ENCODE results near the gene COL18A1. TPM values are rescaled to one million over a fixed set of nuclear protein-coding genes. Genes with fewer than 3 reads are reported as not detected.
A peak's percentile ranks its signal among the peaks of the same experiment; 100 is the strongest.

The COL18A1 gene
- total RNA-seq, 1 donor from 2014 or later: 61.1 TPM

GRCh38 chr21:45405819-45406762 is 1.1 kb downstream of the COL18A1 start:
- H3K27ac Mint-ChIP-seq (ENCODE audit: unreplicated experiment): peak overlapping the region; percentile 74
- H3K4me1 Mint-ChIP-seq (ENCODE audit: unreplicated experiment): peaks cover 18% of the 10 kb centered on the region
- peaks cover 8% of the 10 kb centered on the region for H3K27me3 Mint-ChIP-seq (ENCODE audit: unreplicated experiment)
- TF ChIP-seq CTCF (IDR thresholded peaks at IDR 0.05; ENCODE audit: unreplicated experiment): no peak
- H3K36me3 Mint-ChIP-seq (ENCODE audit: low read depth, unreplicated experiment): peaks cover 3% of the 10 kb centered on the region
- peak overlapping the region; percentile 82 for H3K4me3 Mint-ChIP-seq (ENCODE audit: unreplicated experiment)
- no peaks in the 10 kb centered on the region for H3K9me3 Mint-ChIP-seq (ENCODE audit: unreplicated experiment)
- DNase-seq (ENCODE audit: low spot score): peak; percentile 53

- peaks cover 3% of the 10 kb centered on the region for H3K36me3 Mint-ChIP-seq (ENCODE audit: low read depth, unreplicated experiment)
- H3K4me3 Mint-ChIP-seq (ENCODE audit: unreplicated experiment): peak overlapping the region; percentile 82
- peaks cover 10% of the 10 kb centered on the region for H3K27me3 Mint-ChIP-seq (ENCODE audit: unreplicated experiment)
Observed at GRCh38 chr21:45406801-45407628, 2.0 kb downstream of the COL18A1 start.

GRCh38 chr21:45407629-45408247 is 2.8 kb downstream of the COL18A1 start:
- DNase-seq (ENCODE audit: low spot score): no peak
- Mint-ChIP-seq H3K4me3 (ENCODE audit: unreplicated experiment) (no peak overlapping the region), H3K4me1 (ENCODE audit: unreplicated experiment) (peaks cover 19% of the 10 kb centered on the region), H3K9me3 (ENCODE audit: unreplicated experiment) (no peaks in the 10 kb centered on the region), H3K36me3 (ENCODE audit: low read depth, unreplicated experiment) (peaks cover 3% of the 10 kb centered on the region), H3K27me3 (ENCODE audit: unreplicated experiment) (peaks cover 11% of the 10 kb centered on the region), H3K27ac (ENCODE audit: unreplicated experiment) (no peak overlapping the region)
- no peak for TF ChIP-seq CTCF (IDR thresholded peaks at IDR 0.05; ENCODE audit: unreplicated experiment)

More at GRCh38 chr21:45406801-45407628, 2.0 kb downstream of the COL18A1 start:
- Mint-ChIP-seq H3K4me1 (ENCODE audit: unreplicated experiment) (peaks cover 18% of the 10 kb centered on the region), H3K27ac (ENCODE audit: unreplicated experiment) (peak overlapping the region; percentile 74), H3K9me3 (ENCODE audit: unreplicated experiment) (no peaks in the 10 kb centered on the region)
- no peak for TF ChIP-seq CTCF (IDR thresholded peaks at IDR 0.05; ENCODE audit: unreplicated experiment)
- DNase-seq (ENCODE audit: low spot score): peak; percentile 41

- no peak for TF ChIP-seq CTCF (IDR thresholded peaks at IDR 0.05; ENCODE audit: unreplicated experiment)
- DNase-seq (ENCODE audit: low spot score): no peak
- H3K4me1 Mint-ChIP-seq (ENCODE audit: unreplicated experiment): peaks cover 23% of the 10 kb centered on the region
Observed at GRCh38 chr21:45408271-45408791, 3.4 kb downstream of the COL18A1 start.

More at GRCh38 chr21:45408271-45408791, 3.4 kb downstream of the COL18A1 start:
- Mint-ChIP-seq H3K9me3 (ENCODE audit: unreplicated experiment) (no peaks in the 10 kb centered on the region), H3K27ac (ENCODE audit: unreplicated experiment) (no peak overlapping the region), H3K36me3 (ENCODE audit: low read depth, unreplicated experiment) (peaks cover 2% of the 10 kb centered on the region), H3K4me3 (ENCODE audit: unreplicated experiment) (no peak overlapping the region), H3K27me3 (ENCODE audit: unreplicated experiment) (peaks cover 11% of the 10 kb centered on the region)

Measured in endothelial cell (in vitro differentiated cells).